CD4-positive, alpha-beta T cell treated with Interferon alpha-2 for 1 hour (primary cell): ENCODE results near the gene RNF19B.

Experiments used
- DNase-seq, 2 donors: peaks; one replicate each; pipeline ENCODE4 v3.0.0-alpha.2; 2020 to 2022

The RNF19B gene

GRCh38 chr1:32900956-32901822 is 63.4 kb downstream of the RNF19B start, which contains the start of gene TMEM54:
TSS of gene TMEM54 (minus strand) at chr1:32901389. CDS start at chr1:32901238, 151 bp downstream.
- DNase-seq, result no peak

- no peak for DNase-seq
Observed at GRCh38 chr1:32900371-32900955, 64.1 kb downstream of the RNF19B start.

- DNase-seq, result no peak
Observed at GRCh38 chr1:32899586-32900296, 64.9 kb downstream of the RNF19B start.

- no peak for DNase-seq
Observed at GRCh38 chr1:32898958-32899357, 65.7 kb downstream of the RNF19B start.

GRCh38 chr1:32898056-32898455 is 66.6 kb downstream of the RNF19B start:
- DNase-seq, result no peak

- no peak for DNase-seq
Observed at GRCh38 chr1:32897082-32898049, 67.2 kb downstream of the RNF19B start.

- no peak for DNase-seq
Observed at GRCh38 chr1:32896451-32896850, 68.2 kb downstream of the RNF19B start.

- no peak for DNase-seq
Observed at GRCh38 chr1:32895325-32896215, 69.0 kb downstream of the RNF19B start.

GRCh38 chr1:32894681-32895080 is 69.9 kb downstream of the RNF19B start:
- DNase-seq, result no peak

GRCh38 chr1:32894019-32894600 is 70.5 kb downstream of the RNF19B start:
- no peak for DNase-seq

- peak in 1 of 2 donors; percentile 17 for DNase-seq
Observed at GRCh38 chr1:32893198-32894018, 71.2 kb downstream of the RNF19B start.

GRCh38 chr1:32892368-32893197 is 72.0 kb downstream of the RNF19B start:
- peak; percentile 16 to 28 for DNase-seq

GRCh38 chr1:32891630-32892029 is 73.0 kb downstream of the RNF19B start:
- DNase-seq, result no peak

- no peak for DNase-seq
Observed at GRCh38 chr1:32891241-32891570, 73.4 kb downstream of the RNF19B start.

- no peak for DNase-seq
Observed at GRCh38 chr1:32890516-32891240, 73.9 kb downstream of the RNF19B start.

GRCh38 chr1:32889731-32890278 is 74.8 kb downstream of the RNF19B start:
- DNase-seq, result no peak

GRCh38 chr1:32888677-32889420 is 75.8 kb downstream of the RNF19B start:
- DNase-seq, result no peak
